K562 (cell line): Measurements from ENCODE around the gene PIH1D1. TPM values are rescaled to one million over a fixed set of nuclear protein-coding genes. Genes with fewer than 3 reads are reported as not detected.

Experiments
- E4F1 ChIP-seq: fragments of 250-450 bp; sonication (Bioruptor Pico); IDR thresholded peaks from 2 replicates; pipeline ENCODE4 v1.5.0; 2021; ENCODE audit warnings: mild to moderate bottlenecking, borderline replicate concordance
- ELF1 ChIP-seq: fragments of 200-800 bp; sonication (Bioruptor generic); IDR thresholded peaks from 2 replicates; pipeline ENCODE4 v1.6.1; 2016; ENCODE audit warnings: missing genetic modification characterization, missing compliant biosample characterization
- ILK ChIP-seq: fragments of 450-650 bp; IDR thresholded peaks from 2 replicates; pipeline ENCODE4 v1.6.1; 2016; ENCODE audit warnings: missing genetic modification characterization, low read depth, mild to moderate bottlenecking, missing compliant biosample characterization, moderate library complexity, borderline replicate concordance
- KDM1A ChIP-seq, 2 experiments: fragments of 450-650 bp; IDR thresholded peaks; 2 replicates each; pipeline ENCODE4 v1.6.1; 2016; ENCODE audit warnings: mild to moderate bottlenecking in 2 of 2
- KLF16 ChIP-seq: IDR thresholded peaks from 2 replicates; pipeline ENCODE4 v1.6.1; 2016; ENCODE audit warnings: antibody characterized with exemption
- RBFOX2 ChIP-seq: fragments of 200-400 bp; formaldehyde crosslinking; IDR thresholded peaks from 2 replicates; pipeline ENCODE4 v1.6.1; 2017; ENCODE audit warnings: low read depth, mild to moderate bottlenecking, low read length, moderate library complexity
- XRCC4 ChIP-seq: IDR thresholded peaks from one replicate; pipeline ENCODE4 v1.6.1; 2011; ENCODE audit not compliant: insufficient read depth, insufficient read length; ENCODE audit errors: extremely low read depth
- ZBTB40 ChIP-seq, 2 experiments: fragments of 450-650 bp in 1 of 2; sonication (generic) in 1 of 2; formaldehyde crosslinking in 1 of 2; IDR thresholded peaks; 2 replicates each; pipeline versions ENCODE4 v1.7.1 to v1.9.0; 2016 to 2022; ENCODE audit warnings: inconsistent platforms in 1 of 2, mild to moderate bottlenecking in 1 of 2, missing genetic modification reagents in 1 of 2
- ZNF561 ChIP-seq: fragments of 450-650 bp; formaldehyde crosslinking; conservative IDR thresholded peaks from 2 replicates; pipeline ENCODE4 v1.4.0; 2020; ENCODE audit warnings: mild to moderate bottlenecking, moderate library complexity
- polyA plus RNA-seq, 8 experiments: library from polyadenylated mRNA; depleted of rRNA in 4 of 8; stranded (reverse) in 5 of 8; unstranded in 3 of 8; fragments of >200 nt; fragmentation: Nextera tagmentation in 2 of 8; fragmentation: Illumina TruSeq in 1 of 8; extraction: Ambion mirVana in 2 of 8; extraction: Trizol in 1 of 8; gene quantifications; 2 replicates each; pipeline versions ENCODE4 v1.2.1 to v1.2.3, GENCODE V29; 2011 to 2014; ENCODE audit warnings: inconsistent platforms in 1 of 8, missing spikeins in 1 of 8
- total RNA-seq, 7 experiments: library from RNA; depleted of rRNA in 6 of 7; stranded (reverse); fragments of >200 nt in 6 of 7; fragmentation: Illumina TruSeq in 2 of 7; extraction: Trizol in 2 of 7; gene quantifications; 2 replicates each; pipeline versions ENCODE4 v1.2.1 to v1.2.3, GENCODE V29; 2011 to 2021; ENCODE audit warnings: low replicate concordance in 1 of 7
- TF ChIP-seq, protein P1 (sequence below): fragments of 250-450 bp; sonication (Bioruptor Pico); IDR thresholded peaks from 2 replicates; pipeline ENCODE4 v1.5.1; 2021; ENCODE audit warnings: mild to moderate bottlenecking
- TF ChIP-seq, protein P2 (sequence below): fragments of 250-450 bp; sonication (Bioruptor Pico); IDR thresholded peaks from 2 replicates; pipeline ENCODE4 v1.4.0; 2020; ENCODE audit warnings: mild to moderate bottlenecking, moderate library complexity

Gene PIH1D1
- total and polyA plus RNA-seq, 9 of the 15 experiments (the other 6 are each of a cell fraction or from before 2014, with no cell fraction given), result 26.5 to 224 (median 137) TPM

DNA sequence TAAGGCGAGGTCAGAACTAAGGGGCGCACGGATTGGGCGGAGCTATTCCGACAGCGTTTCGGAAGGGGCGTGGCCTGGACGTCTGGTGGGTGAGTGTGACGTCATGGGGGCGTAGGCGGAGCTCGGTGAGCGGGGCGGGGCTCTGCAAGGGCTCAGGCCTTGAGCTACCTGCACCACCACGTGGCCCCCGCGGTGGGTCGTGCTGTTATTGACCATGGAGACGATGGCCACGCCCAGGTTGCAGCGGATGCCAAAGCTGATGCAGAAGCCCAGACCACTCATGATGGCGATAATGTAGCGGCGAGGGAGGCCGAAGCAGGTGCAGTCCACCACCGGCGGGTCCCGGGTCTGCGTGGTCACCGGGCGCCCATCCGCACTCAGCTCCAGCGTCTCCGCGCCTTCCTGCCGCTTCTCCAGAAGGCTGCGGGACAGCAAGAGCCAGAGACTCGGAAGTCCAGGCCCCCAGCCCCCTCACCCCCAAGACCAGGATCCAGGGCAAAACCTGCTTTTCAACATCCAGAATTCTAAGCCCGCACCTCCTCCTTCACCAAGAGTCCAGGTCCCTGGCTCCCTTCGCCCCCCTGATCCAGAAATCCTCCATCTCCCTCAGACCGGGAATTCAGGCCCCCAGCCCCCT is 15.1 kb downstream of the PIH1D1 start (continued):
- TF ChIP-seq, protein P1, sequence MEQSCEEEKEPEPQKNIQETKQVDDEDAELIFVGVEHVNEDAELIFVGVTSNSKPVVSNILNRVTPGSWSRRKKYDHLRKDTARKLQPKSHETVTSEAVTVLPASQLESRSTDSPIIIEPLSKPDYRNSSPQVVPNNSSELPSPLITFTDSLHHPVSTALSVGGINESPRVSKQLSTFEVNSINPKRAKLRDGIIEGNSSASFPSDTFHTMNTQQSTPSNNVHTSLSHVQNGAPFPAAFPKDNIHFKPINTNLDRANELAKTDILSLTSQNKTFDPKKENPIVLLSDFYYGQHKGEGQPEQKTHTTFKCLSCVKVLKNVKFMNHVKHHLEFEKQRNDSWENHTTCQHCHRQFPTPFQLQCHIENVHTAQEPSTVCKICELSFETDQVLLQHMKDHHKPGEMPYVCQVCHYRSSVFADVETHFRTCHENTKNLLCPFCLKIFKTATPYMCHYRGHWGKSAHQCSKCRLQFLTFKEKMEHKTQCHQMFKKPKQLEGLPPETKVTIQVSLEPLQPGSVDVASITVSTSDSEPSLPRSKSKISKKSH (CRISPR knock-in tag), result no peak
- no peak for TF ChIP-seq KDM1A (IDR thresholded peaks at IDR 0.05)
- TF ChIP-seq ZNF561 (CRISPR knock-in tag), result no peak
- no peak for TF ChIP-seq ILK (tag)
- TF ChIP-seq ELF1, result no peak
- TF ChIP-seq KLF16, result no peak
- TF ChIP-seq RBFOX2, result peak; percentile 55
- TF ChIP-seq, protein P2, sequence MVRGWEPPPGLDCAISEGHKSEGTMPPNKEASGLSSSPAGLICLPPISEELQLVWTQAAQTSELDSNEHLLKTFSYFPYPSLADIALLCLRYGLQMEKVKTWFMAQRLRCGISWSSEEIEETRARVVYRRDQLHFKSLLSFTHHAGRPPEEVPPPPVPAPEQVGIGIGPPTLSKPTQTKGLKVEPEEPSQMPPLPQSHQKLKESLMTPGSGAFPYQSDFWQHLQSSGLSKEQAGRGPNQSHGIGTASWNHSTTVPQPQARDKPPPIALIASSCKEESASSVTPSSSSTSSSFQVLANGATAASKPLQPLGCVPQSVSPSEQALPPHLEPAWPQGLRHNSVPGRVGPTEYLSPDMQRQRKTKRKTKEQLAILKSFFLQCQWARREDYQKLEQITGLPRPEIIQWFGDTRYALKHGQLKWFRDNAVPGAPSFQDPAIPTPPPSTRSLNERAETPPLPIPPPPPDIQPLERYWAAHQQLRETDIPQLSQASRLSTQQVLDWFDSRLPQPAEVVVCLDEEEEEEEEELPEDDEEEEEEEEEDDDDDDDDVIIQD (CRISPR knock-in tag), result no peak
- no peak for TF ChIP-seq ZBTB40 (IDR thresholded peaks at IDR 0.05)
- no peak for TF ChIP-seq ZBTB40 (CRISPR knock-in tag; IDR thresholded peaks at IDR 0.05)
- no peak for TF ChIP-seq XRCC4
- no peak for TF ChIP-seq E4F1 (CRISPR knock-in tag)
